Keratinocyte (primary cell): ENCODE results near the gene BBS2. TPM values are rescaled to one million over a fixed set of nuclear protein-coding genes. Genes with fewer than 3 reads are reported as not detected.

ENCODE experiments used
- DNase-seq: peaks from one replicate; pipeline ENCODE4 v3.0.0-alpha.2; 2011; ENCODE audit warnings: low read depth, missing footprints, low spot score
- FAIRE-seq: peaks from 2 replicates; lab custom pipeline; 2011; peaks lifted over from hg19 to GRCh38; lab: Jason Lieb, UNC
- H2AFZ ChIP-seq: 2 replicates; pipeline ENCODE4 v1.6.0; 2012; ENCODE audit warnings: low read length, control low read depth, inconsistent platforms; ENCODE audit not compliant: control insufficient read depth
- H3K27ac ChIP-seq: 2 replicates; pipeline ENCODE4 v1.5.1; 2011; ENCODE audit warnings: low read length; ENCODE audit not compliant: control insufficient read depth, insufficient read depth
- H3K27me3 ChIP-seq: 3 replicates; pipeline ENCODE4 v1.6.0; 2011; ENCODE audit warnings: low read length; ENCODE audit not compliant: control insufficient read depth, insufficient read depth; ENCODE audit errors: extremely low read depth
- H3K36me3 ChIP-seq, 2 experiments: 2 replicates in 1 of 2; 3 replicates in 1 of 2; pipeline ENCODE4 v1.5.1; 2011; ENCODE audit warnings: low read length in 2 of 2, mild to moderate bottlenecking in 1 of 2; ENCODE audit not compliant: control insufficient read depth in 2 of 2, insufficient read depth in 2 of 2; ENCODE audit errors: extremely low read depth in 1 of 2
- H3K4me1 ChIP-seq: 3 replicates; pipeline ENCODE4 v1.5.1; 2011; ENCODE audit warnings: low read length; ENCODE audit not compliant: control insufficient read depth, insufficient read depth; ENCODE audit errors: extremely low read depth
- H3K4me2 ChIP-seq: 3 replicates; pipeline ENCODE4 v1.6.0; 2011; ENCODE audit warnings: low read depth, low read length; ENCODE audit not compliant: control insufficient read depth, insufficient read depth; ENCODE audit errors: extremely low read depth
- H3K4me3 ChIP-seq, 3 experiments: fragments of 200-600 bp in 1 of 3; sonication (generic) in 1 of 3; 2 replicates in 2 of 3; 3 replicates in 1 of 3; pipeline ENCODE4 v1.5.1; 2011 to 2016; ENCODE audit warnings: low read length in 3 of 3, mild to moderate bottlenecking in 3 of 3, control low read depth in 2 of 3, inconsistent platforms in 1 of 3, low read depth in 1 of 3, mixed read lengths in 1 of 3, mixed run types in 1 of 3, moderate library complexity in 1 of 3; ENCODE audit not compliant: control insufficient read depth in 2 of 3, insufficient read depth in 2 of 3; ENCODE audit errors: extremely low read depth in 1 of 3
- H3K79me2 ChIP-seq: 2 replicates; pipeline ENCODE4 v1.6.0; 2012; ENCODE audit warnings: low read length; ENCODE audit not compliant: control insufficient read depth, insufficient read depth
- H3K9ac ChIP-seq: 3 replicates; pipeline ENCODE4 v1.6.0; 2011; ENCODE audit warnings: low read length; ENCODE audit not compliant: control insufficient read depth, insufficient read depth; ENCODE audit errors: extremely low read depth
- H3K9me1 ChIP-seq: 3 replicates; pipeline ENCODE4 v1.6.0; 2011; ENCODE audit warnings: low read length; ENCODE audit not compliant: control insufficient read depth, insufficient read depth; ENCODE audit errors: extremely low read depth
- H3K9me3 ChIP-seq: 2 replicates; pipeline ENCODE4 v1.5.1; 2012; ENCODE audit warnings: low read depth, low read length; ENCODE audit not compliant: control insufficient read depth
- H4K20me1 ChIP-seq: 3 replicates; pipeline ENCODE4 v1.6.0; 2011; ENCODE audit warnings: low read length; ENCODE audit not compliant: control insufficient read depth, insufficient read depth; ENCODE audit errors: extremely low read depth
- CTCF ChIP-seq, 3 experiments: IDR thresholded peaks in 1 of 3; conservative IDR thresholded peaks in 1 of 3; optimal IDR thresholded peaks in 1 of 3; 2 replicates in 2 of 3; 3 replicates in 1 of 3; pipeline versions ENCODE3 to v1.5.1; 2011; ENCODE audit warnings: low read length in 3 of 3, mild to moderate bottlenecking in 3 of 3, moderate library complexity in 2 of 3, control low read depth in 1 of 3, inconsistent platforms in 1 of 3; ENCODE audit not compliant: insufficient read depth in 2 of 3; ENCODE audit errors: extremely low read depth in 1 of 3
- EZH2 ChIP-seq: IDR thresholded peaks from one replicate; pipeline ENCODE4 v1.6.1; 2012; ENCODE audit warnings: inconsistent platforms, mild to moderate bottlenecking, low read length, moderate library complexity
- dilution Hi-C: fragments of 300-500 bp; cut with MboI; formaldehyde crosslinking; loops from one replicate; pipeline ENCODE4 v1.7.0; 2020; ENCODE audit warnings: low sequenced_read_pairs; ENCODE audit not compliant: extremely low pct_ligation_motif_present
- polyA plus RNA-seq, 5 experiments: library from polyadenylated mRNA; depleted of rRNA in 3 of 5; stranded (reverse) in 3 of 5; stranded (forward) in 1 of 5; unstranded in 1 of 5; fragments of >200 nt; gene quantifications; 1 replicate in 1 of 5; 2 replicates in 3 of 5; 3 replicates in 1 of 5; pipeline versions ENCODE4 v1.2.1 to v1.2.3, GENCODE V29; 2011 to 2012; ENCODE audit warnings: missing spikeins in 2 of 5, low read depth in 1 of 5, low replicate concordance in 1 of 5

The BBS2 gene
- polyA plus RNA-seq, 1 donor (not counting 4 experiments of a cell fraction or from before 2014, with no cell fraction given), result 76.1 TPM

GRCh38 chr16:56448005-56448404 is 71.8 kb downstream of the BBS2 start:
- no peak overlapping the region for H3K4me3 ChIP-seq
- no peaks in the 10 kb centered on the region for H4K20me1 ChIP-seq
- no peak overlapping the region for H3K4me2 ChIP-seq
- peaks cover 68% of the 10 kb centered on the region for H3K79me2 ChIP-seq
- no peaks in the 10 kb centered on the region for H3K9me3 ChIP-seq
- H3K27me3 ChIP-seq, result no peaks in the 10 kb centered on the region
- no peak overlapping the region for H2AFZ ChIP-seq
- H3K9ac ChIP-seq, result no peak overlapping the region
- DNase-seq (no peak), FAIRE-seq (no peak)
- TF ChIP-seq CTCF (optimal IDR thresholded peaks at IDR 0.05 in 1 of 3, IDR thresholded peaks at IDR 0.05 in 1 of 3, conservative IDR thresholded peaks at IDR 0.05 in 1 of 3; ENCODE audit: extremely low read depth in 1 of 3, insufficient read depth in 2 of 3, low read length in 3 of 3) (no peak), EZH2 (no peak)
- H3K27ac ChIP-seq, result no peak overlapping the region
- dilution Hi-C loops, result no loop called here
- no peaks in the 10 kb centered on the region for H3K9me1 ChIP-seq
- peaks cover 28% of the 10 kb centered on the region for H3K4me1 ChIP-seq
- H3K36me3 ChIP-seq, result peaks cover 3 to 21% of the 10 kb centered on the region in 2 experiments

GRCh38 chr16:56447286-56447685 is 72.5 kb downstream of the BBS2 start:
- TF ChIP-seq EZH2 (no peak), CTCF (optimal IDR thresholded peaks at IDR 0.05 in 1 of 3, IDR thresholded peaks at IDR 0.05 in 1 of 3, conservative IDR thresholded peaks at IDR 0.05 in 1 of 3; ENCODE audit: extremely low read depth in 1 of 3, insufficient read depth in 2 of 3, low read length in 3 of 3) (no peak)
- Histone ChIP-seq H3K36me3 (peaks cover 3 to 21% of the 10 kb centered on the region in 2 experiments), H3K9me3 (no peaks in the 10 kb centered on the region), H3K79me2 (peaks cover 61% of the 10 kb centered on the region), H3K4me3 (no peak overlapping the region), H3K27ac (no peak overlapping the region), H3K9me1 (no peaks in the 10 kb centered on the region), H3K27me3 (no peaks in the 10 kb centered on the region), H3K4me2 (no peak overlapping the region), H4K20me1 (no peaks in the 10 kb centered on the region), H2AFZ (no peak overlapping the region), H3K9ac (no peak overlapping the region), H3K4me1 (peaks cover 21% of the 10 kb centered on the region)
- no peak for DNase-seq
- FAIRE-seq, result no peak
- dilution Hi-C loops, result no loop called here
